ENCODE results near the gene UPK3A. TPM values are rescaled to one million over a fixed set of nuclear protein-coding genes. Genes with fewer than 3 reads are reported as not detected.
A peak's percentile ranks its signal among the peaks of the same experiment; 100 is the strongest.

The UPK3A gene
- total RNA-seq, 4 donors from 2014 or later: not detected

- H3K4me3 ChIP-seq: peak overlapping the region in 1 of 2 donors; percentile 8
- peaks cover 0 to 59% (median 29%) of the 10 kb centered on the region in 3 donors for H3K4me1 ChIP-seq
- ATAC-seq: peak; percentile 77
These were observed 33.4 kb downstream of the UPK3A start for GRCh38 chr22:45318168-45318557.

GRCh38 chr22:45318558-45319323 lies 34.0 kb downstream of the UPK3A start:
- Histone ChIP-seq H3K27me3 (no peaks in the 10 kb centered on the region), H3K27ac (peak overlapping the region; percentile 85 to 96 (median 86)), H3K36me3 (peaks cover 0 to 19% of the 10 kb centered on the region in 2 donors), H3K9me3 (no peaks in the 10 kb centered on the region), H3K4me3 (no peak overlapping the region), H3K4me1 (peaks cover 0 to 54% (median 29%) of the 10 kb centered on the region in 3 donors)
- no peak for TF ChIP-seq POLR2AphosphoS5 (IDR thresholded peaks at IDR 0.05)
- TF ChIP-seq EP300 (IDR thresholded peaks at IDR 0.05): no peak
- no peak for TF ChIP-seq POLR2A (IDR thresholded peaks at IDR 0.05)
- TF ChIP-seq CTCF (IDR thresholded peaks at IDR 0.05): no peak
- peak; percentile 13 for ATAC-seq
- 23% methylated on average over 12 of the region's 12 CpGs for WGBS, 2 donors (ENCODE audit: low coverage in 1 of 2)

More at GRCh38 chr22:45318168-45318557, 33.4 kb downstream of the UPK3A start:
- WGBS, 2 donors (ENCODE audit: low coverage in 1 of 2): 3 to 8% methylated on average over 7 to 8 of the region's 8 CpGs
- TF ChIP-seq POLR2AphosphoS5 (IDR thresholded peaks at IDR 0.05) (no peak), POLR2A (IDR thresholded peaks at IDR 0.05) (no peak), CTCF (IDR thresholded peaks at IDR 0.05) (no peak), EP300 (IDR thresholded peaks at IDR 0.05) (no peak)
- peaks cover 0 to 13% of the 10 kb centered on the region in 2 donors for H3K36me3 ChIP-seq
- H3K27me3 ChIP-seq: no peaks in the 10 kb centered on the region
- H3K9me3 ChIP-seq: no peaks in the 10 kb centered on the region
- H3K27ac ChIP-seq: peak overlapping the region; percentile 85 to 96 (median 86)

GRCh38 chr22:45319324-45319685 lies 34.6 kb downstream of the UPK3A start:
- TF ChIP-seq POLR2A (IDR thresholded peaks at IDR 0.05) (no peak), CTCF (IDR thresholded peaks at IDR 0.05) (no peak), POLR2AphosphoS5 (IDR thresholded peaks at IDR 0.05) (no peak), EP300 (IDR thresholded peaks at IDR 0.05) (no peak)
- H3K4me3 ChIP-seq: no peak overlapping the region
- no peaks in the 10 kb centered on the region for H3K27me3 ChIP-seq
- WGBS, 2 donors (ENCODE audit: low coverage in 1 of 2): 17 to 40% methylated on average over 1 to 2 of the region's 5 CpGs
- peaks cover 0 to 48% (median 29%) of the 10 kb centered on the region in 3 donors for H3K4me1 ChIP-seq
- peak; percentile 53 for ATAC-seq
- peaks cover 0 to 24% of the 10 kb centered on the region in 2 donors for H3K36me3 ChIP-seq
- peak overlapping the region; percentile 85 to 96 (median 86) for H3K27ac ChIP-seq
- H3K9me3 ChIP-seq: no peaks in the 10 kb centered on the region

- H3K9me3 ChIP-seq: no peaks in the 10 kb centered on the region
- WGBS, 2 donors (ENCODE audit: low coverage in 1 of 2): 58 to 79% methylated on average over 6 to 7 of the region's 9 CpGs
- peaks cover 0 to 36% of the 10 kb centered on the region in 2 donors for H3K36me3 ChIP-seq
- peak; percentile 20 for ATAC-seq
- no peaks in the 10 kb centered on the region for H3K27me3 ChIP-seq
- peak overlapping the region; percentile 85 to 96 (median 86) for H3K27ac ChIP-seq
- no peak overlapping the region for H3K4me3 ChIP-seq
- TF ChIP-seq CTCF (IDR thresholded peaks at IDR 0.05) (no peak), EP300 (IDR thresholded peaks at IDR 0.05) (no peak), POLR2AphosphoS5 (IDR thresholded peaks at IDR 0.05) (peak; percentile 4)
- peaks cover 0 to 48% (median 29%) of the 10 kb centered on the region in 3 donors for H3K4me1 ChIP-seq
These were observed 35.7 kb downstream of the UPK3A start for GRCh38 chr22:45320357-45320976.

Measured in gastroesophageal sphincter (tissue), 4 donors.